GM19455 (cell line): Measurements from ENCODE around the gene ZFHX3.

ENCODE experiments used
- ATAC-seq: cut with Tn5 transposase; IDR thresholded peaks from one replicate; pipeline ENCODE4 v1.9.1; 2021; ENCODE audit not compliant: unreplicated experiment

The ZFHX3 gene

DNA sequence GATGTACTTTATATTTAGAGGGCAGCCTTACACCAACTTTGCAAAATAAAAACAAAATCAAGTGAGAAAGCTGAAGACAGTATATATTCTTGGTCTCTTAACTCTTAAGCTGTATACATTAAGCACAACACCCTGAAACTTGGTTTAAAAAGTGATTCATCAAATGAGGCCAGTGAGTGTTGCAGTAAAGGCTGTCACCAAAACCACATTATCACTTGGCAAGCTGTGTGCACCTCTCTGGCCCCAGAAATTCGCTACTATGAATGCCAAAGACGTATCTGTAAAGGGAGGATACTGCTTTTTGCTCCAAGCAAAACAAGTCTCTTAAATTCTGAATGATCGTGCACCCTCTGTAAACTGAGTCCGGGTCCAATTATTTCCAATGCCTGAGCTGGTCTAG lies 163.9 kb downstream of the ZFHX3 start:
- no peak for ATAC-seq

DNA sequence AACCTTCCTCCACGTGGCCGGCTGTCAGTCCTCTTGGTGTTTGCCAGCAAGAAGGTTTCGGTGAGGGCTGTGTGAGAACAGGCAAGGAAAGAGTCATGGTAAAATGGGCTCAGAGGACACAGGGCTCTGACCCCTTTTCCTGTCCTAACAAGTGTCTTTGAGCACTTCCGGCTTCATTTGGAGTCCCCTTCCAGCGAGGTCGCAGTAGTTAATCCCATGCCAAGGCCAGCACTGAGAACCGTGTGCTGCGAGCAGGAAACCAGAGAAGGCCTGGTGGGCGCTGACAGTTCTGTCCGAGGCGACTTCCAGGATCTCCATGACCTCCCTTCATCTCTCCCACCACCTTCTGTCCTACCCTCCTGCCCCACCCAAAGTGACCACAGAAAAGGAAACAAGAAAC lies 168.1 kb downstream of the ZFHX3 start:
- no peak for ATAC-seq

DNA sequence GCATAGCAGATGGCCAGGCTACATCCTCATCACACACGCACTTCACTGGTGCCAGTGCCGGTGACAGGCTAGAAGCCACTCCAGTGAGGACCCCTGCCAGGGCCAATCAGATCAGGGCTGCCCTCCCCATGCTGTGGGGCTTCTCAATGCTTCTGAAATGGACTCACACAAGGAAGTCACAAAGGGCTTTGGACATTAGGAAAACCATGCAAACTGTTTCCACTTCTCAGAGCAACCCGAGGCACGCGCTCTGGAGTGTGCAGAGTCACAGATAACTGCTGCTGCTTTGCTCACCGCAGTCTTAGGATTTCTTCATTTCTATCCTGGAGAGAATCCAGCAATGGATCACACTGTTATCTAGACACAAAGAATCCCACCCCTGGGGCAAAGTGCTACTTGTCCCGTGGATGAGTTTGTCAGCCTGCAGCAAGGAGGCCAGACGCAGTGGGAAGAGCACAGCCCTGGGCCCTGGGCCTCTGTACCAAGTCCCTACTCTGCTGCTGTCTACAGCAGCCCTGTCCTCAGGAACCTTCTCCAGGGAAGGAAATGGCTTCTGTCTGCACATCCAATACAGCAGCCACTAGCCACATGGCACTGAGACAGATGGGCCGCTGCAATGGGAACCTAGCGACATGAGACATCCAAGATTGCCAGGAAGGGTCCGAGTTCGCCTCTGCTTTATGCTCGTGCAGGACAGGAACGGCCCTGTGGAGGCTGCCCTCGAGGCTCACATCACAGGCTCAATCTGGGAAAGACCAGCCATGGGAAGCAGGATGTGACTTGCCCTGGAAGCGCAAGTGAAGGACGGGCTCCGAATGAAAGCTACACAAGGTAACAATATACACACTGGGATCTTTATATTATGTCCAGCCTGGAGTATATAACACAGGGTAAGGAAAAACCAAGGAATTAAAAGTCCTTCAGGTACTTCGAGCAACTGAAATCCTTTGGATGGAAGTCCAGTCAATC lies 169.3 kb downstream of the ZFHX3 start:
- ATAC-seq, result no peak

DNA sequence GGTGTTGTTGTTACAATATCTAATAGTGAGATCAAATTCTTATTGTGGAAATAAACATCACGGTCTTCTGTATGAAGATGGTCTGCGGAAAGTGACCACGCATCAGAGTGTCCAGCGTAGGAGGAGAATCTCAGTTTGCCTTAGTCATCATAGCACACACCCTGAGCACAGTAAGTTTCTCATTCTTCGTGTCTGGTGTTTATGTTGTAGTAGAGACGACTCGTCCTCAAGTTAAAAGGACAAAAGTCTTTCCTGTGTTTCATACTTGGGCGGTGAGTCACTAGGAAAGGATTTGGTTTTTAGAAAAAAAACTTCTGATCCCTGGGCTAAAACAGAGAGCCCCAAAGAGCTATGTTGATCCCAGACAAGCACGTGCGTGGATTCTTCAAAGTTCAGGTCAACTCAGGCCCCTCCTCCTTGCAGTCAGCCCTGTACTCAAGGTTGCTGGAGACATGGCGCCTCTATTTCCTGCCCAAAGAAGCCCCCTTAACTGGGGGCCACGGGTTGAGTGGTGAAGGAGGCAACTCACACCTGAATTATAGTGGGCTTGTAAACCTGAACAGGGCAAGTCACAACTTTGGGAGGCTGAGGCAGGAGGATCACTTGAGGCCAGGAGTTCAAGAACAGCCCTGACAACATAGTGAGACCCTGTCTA lies 170.4 kb downstream of the ZFHX3 start:
- no peak for ATAC-seq

DNA sequence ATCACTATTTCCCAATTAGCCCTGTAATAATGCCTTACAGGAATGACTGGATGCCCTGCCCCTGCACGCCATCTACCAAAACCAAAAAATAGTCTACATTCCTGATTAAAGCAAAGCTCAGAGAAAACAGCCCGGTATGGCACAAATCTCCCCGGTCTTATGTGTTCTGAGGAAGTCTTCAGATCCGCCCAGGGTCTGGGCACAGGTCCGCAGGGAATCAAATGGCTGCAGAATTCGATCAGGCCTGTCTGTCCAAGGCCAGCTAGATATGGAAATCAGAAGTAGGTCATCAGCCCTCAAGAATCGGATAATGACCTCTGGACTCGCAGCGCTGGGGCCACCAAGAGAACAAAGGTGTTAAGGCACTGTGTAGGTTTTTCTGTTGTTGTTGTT lies 171.0 kb downstream of the ZFHX3 start:
- ATAC-seq, result no peak

- no peak for ATAC-seq
Observed at GRCh38 chr16:72876221-72876620, 171.7 kb downstream of the ZFHX3 start.

DNA sequence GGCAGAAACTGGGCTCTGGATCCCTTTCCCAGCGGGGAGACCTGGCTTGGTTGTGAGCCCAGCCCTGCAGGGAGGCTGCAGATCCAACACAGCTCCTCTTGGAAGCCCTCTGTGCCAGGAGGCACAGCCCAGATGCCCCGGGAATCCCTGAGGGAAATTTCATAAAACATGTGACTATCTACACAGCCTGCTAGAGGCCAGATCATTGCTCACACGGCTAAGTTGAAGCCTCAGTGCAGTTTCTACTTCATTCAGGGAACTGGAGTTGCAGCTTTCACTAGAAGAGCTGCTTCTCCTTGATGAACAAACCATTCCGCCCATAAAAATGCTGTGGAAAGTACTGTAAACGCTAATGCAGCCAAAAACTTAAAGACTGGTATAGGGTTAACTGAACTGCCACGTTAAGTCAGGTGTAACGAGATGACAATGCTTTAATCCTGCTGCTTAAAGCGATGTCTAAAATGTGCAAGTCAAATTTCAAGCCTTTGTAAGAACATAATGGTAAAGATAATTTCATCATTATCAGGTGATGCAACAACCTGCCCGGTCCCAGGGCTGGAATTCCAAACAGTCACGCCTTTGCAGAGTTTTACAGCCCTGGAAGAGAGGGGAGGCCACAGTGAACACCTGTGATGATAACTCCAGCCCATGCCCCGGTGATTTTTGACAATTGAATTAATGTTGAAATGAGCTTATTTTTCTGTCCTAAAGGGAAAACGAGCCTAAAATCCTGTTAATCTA lies 172.5 kb downstream of the ZFHX3 start:
- ATAC-seq, result no peak

- ATAC-seq, result no peak
Observed at GRCh38 chr16:72873853-72874252, 174.1 kb downstream of the ZFHX3 start.

GRCh38 chr16:72873044-72873443 lies 174.9 kb downstream of the ZFHX3 start:
- no peak for ATAC-seq

DNA sequence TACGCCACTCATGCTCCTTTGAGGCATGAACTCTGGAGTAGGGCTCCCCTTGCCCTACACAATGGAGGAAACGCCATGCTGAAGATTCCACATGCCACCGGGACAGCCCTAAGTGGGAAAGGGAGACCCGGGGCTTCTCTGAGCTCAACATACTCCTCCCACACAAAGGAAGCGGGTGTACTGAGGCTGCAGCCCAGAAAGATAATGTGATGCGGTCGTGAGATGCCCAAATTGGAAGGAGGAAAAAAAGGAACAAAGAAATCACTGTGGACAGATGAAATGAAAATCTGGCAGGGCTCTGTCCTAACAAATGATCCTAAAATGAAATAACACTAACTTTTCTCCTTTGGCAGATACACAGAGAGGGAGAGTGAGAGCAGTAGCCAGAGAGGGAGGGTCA lies 182.1 kb downstream of the ZFHX3 start:
- no peak for ATAC-seq

GRCh38 chr16:72865258-72865657 lies 182.7 kb downstream of the ZFHX3 start:
- no peak for ATAC-seq

DNA sequence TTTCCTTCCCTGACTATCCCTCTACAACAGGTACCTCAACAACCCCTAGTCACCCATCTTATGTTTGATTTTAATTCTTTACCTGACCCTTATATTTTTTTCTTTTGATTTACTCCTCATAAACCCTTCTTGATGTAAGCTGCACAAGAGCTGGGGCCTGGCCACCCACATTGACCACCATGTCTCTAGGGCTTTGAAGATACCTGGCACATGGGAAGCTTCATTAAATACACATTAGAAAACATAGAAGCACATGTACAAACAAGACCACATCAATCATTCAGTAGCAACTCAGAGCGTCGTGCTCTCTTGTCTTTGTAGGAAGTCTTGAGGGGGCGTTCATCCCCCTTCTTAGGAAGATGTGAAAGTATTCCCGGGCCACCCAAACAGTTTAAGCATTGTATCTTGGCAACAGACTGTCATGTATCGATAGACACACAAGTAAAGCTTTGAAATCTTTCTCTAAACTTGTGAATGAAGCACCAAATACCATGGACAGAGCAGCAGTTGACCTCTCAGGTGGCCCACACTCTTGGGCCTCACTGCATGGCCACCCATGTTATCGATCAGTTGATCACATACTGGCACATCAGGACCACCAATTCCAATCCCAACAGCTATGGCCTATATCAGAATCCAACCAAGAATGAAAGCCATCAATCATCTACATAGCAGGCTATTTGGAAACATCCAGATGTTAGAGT lies 183.6 kb downstream of the ZFHX3 start:
- ATAC-seq, result no peak

- ATAC-seq, result no peak
Observed at GRCh38 chr16:72862090-72862489, 185.8 kb downstream of the ZFHX3 start.

GRCh38 chr16:72860726-72861562 lies 187.0 kb downstream of the ZFHX3 start:
- no peak for ATAC-seq

GRCh38 chr16:72859581-72859980 lies 188.3 kb downstream of the ZFHX3 start:
- no peak for ATAC-seq

DNA sequence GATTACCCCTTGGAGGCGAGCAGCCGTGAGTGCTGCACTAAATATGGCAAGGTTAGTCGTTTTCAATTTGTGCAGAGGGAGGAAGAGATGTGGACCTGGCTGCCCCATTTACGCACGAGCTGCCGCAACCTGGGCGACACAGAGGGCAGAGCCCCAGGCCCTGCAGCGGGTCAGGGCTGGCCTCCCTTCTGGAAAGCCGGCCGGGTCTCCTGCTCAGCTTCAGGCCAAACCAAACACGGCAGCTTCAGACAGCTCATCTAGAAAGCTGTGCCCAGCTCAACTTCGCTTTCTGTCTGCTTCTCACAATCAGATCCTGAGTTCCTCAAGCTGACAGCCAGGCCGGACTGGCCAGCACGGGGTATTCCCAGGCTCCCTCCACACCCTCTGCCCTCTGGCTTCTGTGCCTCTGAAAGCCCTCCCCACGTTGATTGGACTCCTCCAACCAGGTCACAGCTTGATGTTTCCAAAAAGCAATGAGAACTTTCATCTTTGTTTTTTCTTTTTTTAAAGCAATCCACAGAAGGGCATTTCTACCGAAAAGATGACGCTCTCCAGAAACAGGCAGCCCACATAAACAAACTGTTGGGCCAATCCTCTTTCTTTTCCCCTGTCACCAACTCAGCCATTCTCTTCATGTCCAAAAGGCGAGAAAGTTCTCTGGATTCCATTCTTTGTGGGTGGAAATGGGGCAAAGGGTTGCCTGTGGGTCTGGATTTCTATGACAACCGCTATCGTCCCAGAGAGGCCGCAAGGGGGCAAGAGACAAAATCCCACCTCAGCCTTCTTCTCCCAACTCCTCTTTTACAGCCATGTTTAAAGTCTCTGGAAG lies 189.0 kb downstream of the ZFHX3 start:
- ATAC-seq, result no peak

DNA sequence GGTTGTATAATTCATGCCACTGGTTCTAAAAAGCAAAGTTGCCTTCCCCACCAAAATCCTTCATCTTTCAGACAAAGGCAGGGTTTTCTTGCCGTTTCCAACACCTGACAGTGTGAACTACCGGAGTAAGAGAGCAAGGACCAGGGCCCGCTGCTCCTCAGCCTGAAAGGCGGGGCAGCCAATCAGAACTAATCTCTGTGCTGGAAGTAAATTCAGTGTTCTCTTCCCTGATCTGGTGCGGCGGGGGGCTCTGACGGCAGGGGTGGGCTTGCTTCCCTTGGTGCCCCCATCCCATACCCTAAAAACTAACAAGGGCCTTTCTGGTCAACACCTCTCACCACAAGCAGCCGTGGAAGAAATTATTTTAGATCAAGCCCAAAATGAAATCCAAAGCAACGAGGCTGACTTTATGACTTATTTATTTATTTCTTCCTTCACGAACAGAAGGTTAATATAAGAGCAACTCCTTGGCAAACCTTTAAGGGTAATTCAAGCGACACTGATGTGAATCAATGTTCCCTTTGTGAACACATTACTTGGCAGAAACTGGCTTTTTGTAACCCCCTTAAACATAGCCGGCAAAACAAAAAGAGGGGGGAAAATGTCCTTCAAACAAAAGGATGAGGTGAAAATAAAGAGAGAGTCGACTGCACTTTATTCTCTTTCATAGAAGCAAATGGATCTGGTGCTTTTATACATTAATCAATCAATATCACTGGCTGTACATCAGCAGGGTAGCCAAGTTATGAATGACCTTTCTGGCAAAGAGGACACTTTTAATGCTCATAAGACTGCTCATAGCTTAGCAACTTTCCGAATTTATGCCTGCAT lies 189.9 kb downstream of the ZFHX3 start:
- no peak for ATAC-seq

GRCh38 chr16:72856797-72857196 lies 191.1 kb downstream of the ZFHX3 start:
- ATAC-seq, result no peak
